Measurements from ENCODE around the gene CYP4B1.

The CYP4B1 gene

DNA sequence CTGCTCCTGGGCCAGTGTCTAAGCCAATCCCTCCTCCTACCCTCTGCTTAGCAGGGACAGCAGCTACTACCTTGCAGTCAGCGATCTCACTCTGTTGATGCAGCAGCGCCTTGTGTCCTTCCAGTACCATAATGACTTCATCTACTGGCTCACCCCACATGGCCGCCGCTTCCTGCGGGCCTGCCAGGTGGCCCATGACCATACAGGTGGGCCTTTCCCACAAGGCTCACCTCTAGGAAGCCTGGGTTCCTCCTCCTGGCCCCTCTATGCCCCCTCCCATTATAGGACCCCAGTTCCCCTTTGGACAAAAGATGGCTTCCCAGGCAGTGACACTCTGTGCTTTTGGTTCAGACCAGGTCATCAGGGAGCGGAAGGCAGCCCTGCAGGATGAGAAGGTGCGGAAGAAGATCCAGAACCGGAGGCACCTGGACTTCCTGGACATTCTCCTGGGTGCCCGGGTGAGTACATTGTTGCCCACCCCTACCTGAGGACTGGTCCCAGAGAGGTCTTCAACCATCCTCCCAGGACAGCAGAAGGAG is 15.1 kb downstream of the CYP4B1 start:
- TF ChIP-seq SNAI2 (CRISPR knock-in tag; IDR thresholded peaks at IDR 0.05) (no peak), ZFP3 (CRISPR knock-in tag; IDR thresholded peaks at IDR 0.05) (no peak), OSR1 (CRISPR knock-in tag; IDR thresholded peaks at IDR 0.05) (no peak)
- ATAC-seq: no peak

DNA sequence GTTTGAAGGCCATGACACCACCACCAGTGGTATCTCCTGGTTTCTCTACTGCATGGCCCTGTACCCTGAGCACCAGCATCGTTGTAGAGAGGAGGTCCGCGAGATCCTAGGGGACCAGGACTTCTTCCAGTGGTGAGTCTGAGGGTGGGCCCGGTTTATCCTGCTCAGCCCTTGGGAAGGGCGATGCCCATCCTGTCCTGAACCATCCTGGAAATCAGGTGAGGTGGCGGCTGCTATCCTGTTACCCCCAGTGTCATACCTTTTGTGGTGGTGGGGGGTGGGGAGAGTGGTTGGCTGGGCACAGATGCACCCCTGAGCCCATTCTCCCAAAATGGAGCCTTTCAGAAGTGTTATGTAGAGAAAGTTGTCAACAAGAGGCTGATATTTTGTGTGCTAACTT is 16.3 kb downstream of the CYP4B1 start:
- no peak for ATAC-seq
- no peak for TF ChIP-seq ISL1 (CRISPR knock-in tag; IDR thresholded peaks at IDR 0.05)
- TF ChIP-seq PPARA (CRISPR knock-in tag; IDR thresholded peaks at IDR 0.05; ENCODE audit: borderline replicate concordance): no peak
- no peak for TF ChIP-seq ZFP30 (CRISPR knock-in tag; IDR thresholded peaks at IDR 0.05)

DNA sequence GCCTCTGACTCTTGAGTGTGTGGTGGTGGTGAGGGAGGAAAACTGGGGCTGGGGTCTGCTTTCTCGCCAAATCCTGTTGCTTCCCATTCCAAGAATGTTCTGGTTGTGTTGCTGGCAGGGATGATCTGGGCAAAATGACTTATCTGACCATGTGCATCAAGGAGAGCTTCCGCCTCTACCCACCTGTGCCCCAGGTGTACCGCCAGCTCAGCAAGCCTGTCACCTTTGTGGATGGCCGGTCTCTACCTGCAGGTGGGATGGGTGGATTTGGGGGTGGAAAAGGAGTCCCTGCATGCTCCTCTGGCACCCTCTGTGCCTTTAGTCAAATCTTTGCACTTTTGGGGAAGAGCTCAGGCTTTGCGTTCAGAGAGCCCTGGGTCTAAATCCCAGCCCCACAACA is 18.1 kb downstream of the CYP4B1 start:
- TF ChIP-seq, protein P1, sequence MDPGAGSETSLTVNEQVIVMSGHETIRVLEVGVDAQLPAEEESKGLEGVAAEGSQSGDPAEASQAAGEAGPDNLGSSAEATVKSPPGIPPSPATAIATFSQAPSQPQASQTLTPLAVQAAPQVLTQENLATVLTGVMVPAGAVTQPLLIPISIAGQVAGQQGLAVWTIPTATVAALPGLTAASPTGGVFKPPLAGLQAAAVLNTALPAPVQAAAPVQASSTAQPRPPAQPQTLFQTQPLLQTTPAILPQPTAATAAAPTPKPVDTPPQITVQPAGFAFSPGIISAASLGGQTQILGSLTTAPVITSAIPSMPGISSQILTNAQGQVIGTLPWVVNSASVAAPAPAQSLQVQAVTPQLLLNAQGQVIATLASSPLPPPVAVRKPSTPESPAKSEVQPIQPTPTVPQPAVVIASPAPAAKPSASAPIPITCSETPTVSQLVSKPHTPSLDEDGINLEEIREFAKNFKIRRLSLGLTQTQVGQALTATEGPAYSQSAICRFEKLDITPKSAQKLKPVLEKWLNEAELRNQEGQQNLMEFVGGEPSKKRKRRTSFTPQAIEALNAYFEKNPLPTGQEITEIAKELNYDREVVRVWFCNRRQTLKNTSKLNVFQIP (CRISPR knock-in tag; IDR thresholded peaks at IDR 0.05; ENCODE audit: borderline replicate concordance, low read depth): no peak
- no peak for TF ChIP-seq OSR1 (CRISPR knock-in tag; IDR thresholded peaks at IDR 0.05)
- TF ChIP-seq, protein P2, sequence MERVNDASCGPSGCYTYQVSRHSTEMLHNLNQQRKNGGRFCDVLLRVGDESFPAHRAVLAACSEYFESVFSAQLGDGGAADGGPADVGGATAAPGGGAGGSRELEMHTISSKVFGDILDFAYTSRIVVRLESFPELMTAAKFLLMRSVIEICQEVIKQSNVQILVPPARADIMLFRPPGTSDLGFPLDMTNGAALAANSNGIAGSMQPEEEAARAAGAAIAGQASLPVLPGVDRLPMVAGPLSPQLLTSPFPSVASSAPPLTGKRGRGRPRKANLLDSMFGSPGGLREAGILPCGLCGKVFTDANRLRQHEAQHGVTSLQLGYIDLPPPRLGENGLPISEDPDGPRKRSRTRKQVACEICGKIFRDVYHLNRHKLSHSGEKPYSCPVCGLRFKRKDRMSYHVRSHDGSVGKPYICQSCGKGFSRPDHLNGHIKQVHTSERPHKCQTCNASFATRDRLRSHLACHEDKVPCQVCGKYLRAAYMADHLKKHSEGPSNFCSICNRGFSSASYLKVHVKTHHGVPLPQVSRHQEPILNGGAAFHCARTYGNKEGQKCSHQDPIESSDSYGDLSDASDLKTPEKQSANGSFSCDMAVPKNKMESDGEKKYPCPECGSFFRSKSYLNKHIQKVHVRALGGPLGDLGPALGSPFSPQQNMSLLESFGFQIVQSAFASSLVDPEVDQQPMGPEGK (CRISPR knock-in tag; IDR thresholded peaks at IDR 0.05; ENCODE audit: borderline replicate concordance): no peak
- TF ChIP-seq RARB (CRISPR knock-in tag; IDR thresholded peaks at IDR 0.05): no peak
- TF ChIP-seq ZC3H10 (CRISPR knock-in tag; IDR thresholded peaks at IDR 0.05): no peak
- TF ChIP-seq SNAI2 (CRISPR knock-in tag; IDR thresholded peaks at IDR 0.05): no peak
- no peak for TF ChIP-seq ARNTL (CRISPR knock-in tag; IDR thresholded peaks at IDR 0.05; ENCODE audit: borderline replicate concordance, low read depth)
- TF ChIP-seq, protein P3, sequence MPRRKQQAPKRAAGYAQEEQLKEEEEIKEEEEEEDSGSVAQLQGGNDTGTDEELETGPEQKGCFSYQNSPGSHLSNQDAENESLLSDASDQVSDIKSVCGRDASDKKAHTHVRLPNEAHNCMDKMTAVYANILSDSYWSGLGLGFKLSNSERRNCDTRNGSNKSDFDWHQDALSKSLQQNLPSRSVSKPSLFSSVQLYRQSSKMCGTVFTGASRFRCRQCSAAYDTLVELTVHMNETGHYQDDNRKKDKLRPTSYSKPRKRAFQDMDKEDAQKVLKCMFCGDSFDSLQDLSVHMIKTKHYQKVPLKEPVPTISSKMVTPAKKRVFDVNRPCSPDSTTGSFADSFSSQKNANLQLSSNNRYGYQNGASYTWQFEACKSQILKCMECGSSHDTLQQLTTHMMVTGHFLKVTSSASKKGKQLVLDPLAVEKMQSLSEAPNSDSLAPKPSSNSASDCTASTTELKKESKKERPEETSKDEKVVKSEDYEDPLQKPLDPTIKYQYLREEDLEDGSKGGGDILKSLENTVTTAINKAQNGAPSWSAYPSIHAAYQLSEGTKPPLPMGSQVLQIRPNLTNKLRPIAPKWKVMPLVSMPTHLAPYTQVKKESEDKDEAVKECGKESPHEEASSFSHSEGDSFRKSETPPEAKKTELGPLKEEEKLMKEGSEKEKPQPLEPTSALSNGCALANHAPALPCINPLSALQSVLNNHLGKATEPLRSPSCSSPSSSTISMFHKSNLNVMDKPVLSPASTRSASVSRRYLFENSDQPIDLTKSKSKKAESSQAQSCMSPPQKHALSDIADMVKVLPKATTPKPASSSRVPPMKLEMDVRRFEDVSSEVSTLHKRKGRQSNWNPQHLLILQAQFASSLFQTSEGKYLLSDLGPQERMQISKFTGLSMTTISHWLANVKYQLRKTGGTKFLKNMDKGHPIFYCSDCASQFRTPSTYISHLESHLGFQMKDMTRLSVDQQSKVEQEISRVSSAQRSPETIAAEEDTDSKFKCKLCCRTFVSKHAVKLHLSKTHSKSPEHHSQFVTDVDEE (CRISPR knock-in tag; IDR thresholded peaks at IDR 0.05): no peak
- no peak for TF ChIP-seq ZNF70 (CRISPR knock-in tag; IDR thresholded peaks at IDR 0.05)
- TF ChIP-seq BACH2 (CRISPR knock-in tag; IDR thresholded peaks at IDR 0.05; ENCODE audit: borderline replicate concordance): no peak
- TF ChIP-seq TOX (CRISPR knock-in tag; IDR thresholded peaks at IDR 0.05; ENCODE audit: borderline replicate concordance): no peak
- TF ChIP-seq, protein P4, sequence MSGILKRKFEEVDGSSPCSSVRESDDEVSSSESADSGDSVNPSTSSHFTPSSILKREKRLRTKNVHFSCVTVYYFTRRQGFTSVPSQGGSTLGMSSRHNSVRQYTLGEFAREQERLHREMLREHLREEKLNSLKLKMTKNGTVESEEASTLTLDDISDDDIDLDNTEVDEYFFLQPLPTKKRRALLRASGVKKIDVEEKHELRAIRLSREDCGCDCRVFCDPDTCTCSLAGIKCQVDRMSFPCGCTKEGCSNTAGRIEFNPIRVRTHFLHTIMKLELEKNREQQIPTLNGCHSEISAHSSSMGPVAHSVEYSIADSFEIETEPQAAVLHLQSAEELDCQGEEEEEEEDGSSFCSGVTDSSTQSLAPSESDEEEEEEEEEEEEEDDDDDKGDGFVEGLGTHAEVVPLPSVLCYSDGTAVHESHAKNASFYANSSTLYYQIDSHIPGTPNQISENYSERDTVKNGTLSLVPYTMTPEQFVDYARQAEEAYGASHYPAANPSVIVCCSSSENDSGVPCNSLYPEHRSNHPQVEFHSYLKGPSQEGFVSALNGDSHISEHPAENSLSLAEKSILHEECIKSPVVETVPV (CRISPR knock-in tag; IDR thresholded peaks at IDR 0.05): no peak
- TF ChIP-seq ISL1 (CRISPR knock-in tag; IDR thresholded peaks at IDR 0.05): no peak
- no peak for TF ChIP-seq PPARA (CRISPR knock-in tag; IDR thresholded peaks at IDR 0.05; ENCODE audit: borderline replicate concordance)
- no peak for TF ChIP-seq GLIS3 (CRISPR knock-in tag; IDR thresholded peaks at IDR 0.05)
- TF ChIP-seq ESRRG (CRISPR knock-in tag; IDR thresholded peaks at IDR 0.05): no peak
- TF ChIP-seq, protein P5, sequence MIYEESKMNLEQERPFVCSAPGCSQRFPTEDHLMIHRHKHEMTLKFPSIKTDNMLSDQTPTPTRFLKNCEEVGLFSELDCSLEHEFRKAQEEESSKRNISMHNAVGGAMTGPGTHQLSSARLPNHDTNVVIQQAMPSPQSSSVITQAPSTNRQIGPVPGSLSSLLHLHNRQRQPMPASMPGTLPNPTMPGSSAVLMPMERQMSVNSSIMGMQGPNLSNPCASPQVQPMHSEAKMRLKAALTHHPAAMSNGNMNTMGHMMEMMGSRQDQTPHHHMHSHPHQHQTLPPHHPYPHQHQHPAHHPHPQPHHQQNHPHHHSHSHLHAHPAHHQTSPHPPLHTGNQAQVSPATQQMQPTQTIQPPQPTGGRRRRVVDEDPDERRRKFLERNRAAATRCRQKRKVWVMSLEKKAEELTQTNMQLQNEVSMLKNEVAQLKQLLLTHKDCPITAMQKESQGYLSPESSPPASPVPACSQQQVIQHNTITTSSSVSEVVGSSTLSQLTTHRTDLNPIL (CRISPR knock-in tag; IDR thresholded peaks at IDR 0.05; ENCODE audit: low read depth): no peak
- no peak for TF ChIP-seq TCF4 (CRISPR knock-in tag; IDR thresholded peaks at IDR 0.05; ENCODE audit: borderline replicate concordance)
- no peak for ATAC-seq

DNA sequence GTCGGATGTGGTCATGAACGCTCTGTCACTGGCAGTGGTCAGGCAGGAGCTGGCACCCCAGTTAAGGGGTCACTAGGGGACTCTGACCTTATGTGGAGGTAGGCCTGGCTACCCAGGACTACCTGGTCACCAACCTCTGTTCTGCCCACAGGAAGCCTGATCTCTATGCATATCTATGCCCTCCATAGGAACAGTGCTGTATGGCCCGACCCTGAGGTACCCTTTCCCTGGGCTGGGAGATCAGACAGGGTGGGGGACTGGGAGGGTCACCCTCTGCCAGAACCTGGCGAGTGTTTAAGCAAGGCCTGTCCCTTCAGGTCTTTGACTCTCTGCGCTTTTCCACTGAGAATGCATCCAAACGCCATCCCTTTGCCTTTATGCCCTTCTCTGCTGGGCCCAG is 19.0 kb downstream of the CYP4B1 start:
- no peak for ATAC-seq
- TF ChIP-seq, protein P4 (CRISPR knock-in tag; IDR thresholded peaks at IDR 0.05): no peak
- TF ChIP-seq ZNF565 (CRISPR knock-in tag; conservative IDR thresholded peaks at IDR 0.05; ENCODE audit: low read depth) (no peak), GLIS3 (CRISPR knock-in tag; IDR thresholded peaks at IDR 0.05) (no peak), ZC3H10 (CRISPR knock-in tag; IDR thresholded peaks at IDR 0.05) (no peak), ARNTL (CRISPR knock-in tag; IDR thresholded peaks at IDR 0.05; ENCODE audit: borderline replicate concordance, low read depth) (no peak)
- TF ChIP-seq, protein P5 (CRISPR knock-in tag; IDR thresholded peaks at IDR 0.05; ENCODE audit: low read depth): no peak
- TF ChIP-seq, protein P3 (CRISPR knock-in tag; IDR thresholded peaks at IDR 0.05): no peak
